ENCODE results near the gene FAM236B.
"Not testable (repeated sequence)": the region's sequence is repeated elsewhere in the genome, so short reads cannot be mapped to it uniquely, and the experiment has no call there.

DNA sequence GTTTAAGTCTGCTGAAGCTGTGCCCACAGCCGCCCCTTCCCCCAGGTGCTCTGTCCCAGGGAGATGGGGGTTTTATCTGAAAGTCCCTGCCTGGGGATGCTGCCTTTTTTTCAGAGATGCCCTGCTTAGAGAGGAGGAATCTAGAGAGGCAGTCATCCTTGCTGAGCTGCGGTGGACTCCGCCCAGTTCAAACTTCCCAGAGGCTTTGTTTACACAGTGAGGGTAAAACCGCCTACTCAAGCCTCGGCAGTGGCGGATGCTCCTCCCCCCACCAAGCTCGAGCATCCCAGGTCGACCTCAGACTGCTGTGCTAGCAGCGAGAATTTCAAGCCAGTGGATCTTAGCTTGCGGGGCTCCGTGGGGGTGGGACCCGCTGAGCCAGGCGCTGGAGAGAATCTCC lies 48.2 kb upstream of the FAM236B start:
- TF ChIP-seq, protein P1, sequence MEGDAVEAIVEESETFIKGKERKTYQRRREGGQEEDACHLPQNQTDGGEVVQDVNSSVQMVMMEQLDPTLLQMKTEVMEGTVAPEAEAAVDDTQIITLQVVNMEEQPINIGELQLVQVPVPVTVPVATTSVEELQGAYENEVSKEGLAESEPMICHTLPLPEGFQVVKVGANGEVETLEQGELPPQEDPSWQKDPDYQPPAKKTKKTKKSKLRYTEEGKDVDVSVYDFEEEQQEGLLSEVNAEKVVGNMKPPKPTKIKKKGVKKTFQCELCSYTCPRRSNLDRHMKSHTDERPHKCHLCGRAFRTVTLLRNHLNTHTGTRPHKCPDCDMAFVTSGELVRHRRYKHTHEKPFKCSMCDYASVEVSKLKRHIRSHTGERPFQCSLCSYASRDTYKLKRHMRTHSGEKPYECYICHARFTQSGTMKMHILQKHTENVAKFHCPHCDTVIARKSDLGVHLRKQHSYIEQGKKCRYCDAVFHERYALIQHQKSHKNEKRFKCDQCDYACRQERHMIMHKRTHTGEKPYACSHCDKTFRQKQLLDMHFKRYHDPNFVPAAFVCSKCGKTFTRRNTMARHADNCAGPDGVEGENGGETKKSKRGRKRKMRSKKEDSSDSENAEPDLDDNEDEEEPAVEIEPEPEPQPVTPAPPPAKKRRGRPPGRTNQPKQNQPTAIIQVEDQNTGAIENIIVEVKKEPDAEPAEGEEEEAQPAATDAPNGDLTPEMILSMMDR (conservative IDR thresholded peaks at IDR 0.05; ENCODE audit: low read depth in 2 of 2): not testable (repeated sequence)
- TF ChIP-seq EZH2 (IDR thresholded peaks at IDR 0.05; ENCODE audit: low read depth, unreplicated experiment); EZH2phosphoT487 (IDR thresholded peaks at IDR 0.05; ENCODE audit: unreplicated experiment); POLR2AphosphoS5 (IDR thresholded peaks at IDR 0.05; ENCODE audit: low read depth); NANOG (IDR thresholded peaks at IDR 0.05; ENCODE audit: borderline replicate concordance); STAT1 (IDR thresholded peaks at IDR 0.05; ENCODE audit: unreplicated experiment); CREB1 (CRISPR knock-in tag; IDR thresholded peaks at IDR 0.05; ENCODE audit: low read depth); JUNB (IDR thresholded peaks at IDR 0.05; ENCODE audit: unreplicated experiment): not testable (repeated sequence)
- TF ChIP-seq, protein P2, sequence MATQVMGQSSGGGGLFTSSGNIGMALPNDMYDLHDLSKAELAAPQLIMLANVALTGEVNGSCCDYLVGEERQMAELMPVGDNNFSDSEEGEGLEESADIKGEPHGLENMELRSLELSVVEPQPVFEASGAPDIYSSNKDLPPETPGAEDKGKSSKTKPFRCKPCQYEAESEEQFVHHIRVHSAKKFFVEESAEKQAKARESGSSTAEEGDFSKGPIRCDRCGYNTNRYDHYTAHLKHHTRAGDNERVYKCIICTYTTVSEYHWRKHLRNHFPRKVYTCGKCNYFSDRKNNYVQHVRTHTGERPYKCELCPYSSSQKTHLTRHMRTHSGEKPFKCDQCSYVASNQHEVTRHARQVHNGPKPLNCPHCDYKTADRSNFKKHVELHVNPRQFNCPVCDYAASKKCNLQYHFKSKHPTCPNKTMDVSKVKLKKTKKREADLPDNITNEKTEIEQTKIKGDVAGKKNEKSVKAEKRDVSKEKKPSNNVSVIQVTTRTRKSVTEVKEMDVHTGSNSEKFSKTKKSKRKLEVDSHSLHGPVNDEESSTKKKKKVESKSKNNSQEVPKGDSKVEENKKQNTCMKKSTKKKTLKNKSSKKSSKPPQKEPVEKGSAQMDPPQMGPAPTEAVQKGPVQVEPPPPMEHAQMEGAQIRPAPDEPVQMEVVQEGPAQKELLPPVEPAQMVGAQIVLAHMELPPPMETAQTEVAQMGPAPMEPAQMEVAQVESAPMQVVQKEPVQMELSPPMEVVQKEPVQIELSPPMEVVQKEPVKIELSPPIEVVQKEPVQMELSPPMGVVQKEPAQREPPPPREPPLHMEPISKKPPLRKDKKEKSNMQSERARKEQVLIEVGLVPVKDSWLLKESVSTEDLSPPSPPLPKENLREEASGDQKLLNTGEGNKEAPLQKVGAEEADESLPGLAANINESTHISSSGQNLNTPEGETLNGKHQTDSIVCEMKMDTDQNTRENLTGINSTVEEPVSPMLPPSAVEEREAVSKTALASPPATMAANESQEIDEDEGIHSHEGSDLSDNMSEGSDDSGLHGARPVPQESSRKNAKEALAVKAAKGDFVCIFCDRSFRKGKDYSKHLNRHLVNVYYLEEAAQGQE (IDR thresholded peaks at IDR 0.05; ENCODE audit: unreplicated experiment): not testable (repeated sequence)
- TF ChIP-seq, protein P3, sequence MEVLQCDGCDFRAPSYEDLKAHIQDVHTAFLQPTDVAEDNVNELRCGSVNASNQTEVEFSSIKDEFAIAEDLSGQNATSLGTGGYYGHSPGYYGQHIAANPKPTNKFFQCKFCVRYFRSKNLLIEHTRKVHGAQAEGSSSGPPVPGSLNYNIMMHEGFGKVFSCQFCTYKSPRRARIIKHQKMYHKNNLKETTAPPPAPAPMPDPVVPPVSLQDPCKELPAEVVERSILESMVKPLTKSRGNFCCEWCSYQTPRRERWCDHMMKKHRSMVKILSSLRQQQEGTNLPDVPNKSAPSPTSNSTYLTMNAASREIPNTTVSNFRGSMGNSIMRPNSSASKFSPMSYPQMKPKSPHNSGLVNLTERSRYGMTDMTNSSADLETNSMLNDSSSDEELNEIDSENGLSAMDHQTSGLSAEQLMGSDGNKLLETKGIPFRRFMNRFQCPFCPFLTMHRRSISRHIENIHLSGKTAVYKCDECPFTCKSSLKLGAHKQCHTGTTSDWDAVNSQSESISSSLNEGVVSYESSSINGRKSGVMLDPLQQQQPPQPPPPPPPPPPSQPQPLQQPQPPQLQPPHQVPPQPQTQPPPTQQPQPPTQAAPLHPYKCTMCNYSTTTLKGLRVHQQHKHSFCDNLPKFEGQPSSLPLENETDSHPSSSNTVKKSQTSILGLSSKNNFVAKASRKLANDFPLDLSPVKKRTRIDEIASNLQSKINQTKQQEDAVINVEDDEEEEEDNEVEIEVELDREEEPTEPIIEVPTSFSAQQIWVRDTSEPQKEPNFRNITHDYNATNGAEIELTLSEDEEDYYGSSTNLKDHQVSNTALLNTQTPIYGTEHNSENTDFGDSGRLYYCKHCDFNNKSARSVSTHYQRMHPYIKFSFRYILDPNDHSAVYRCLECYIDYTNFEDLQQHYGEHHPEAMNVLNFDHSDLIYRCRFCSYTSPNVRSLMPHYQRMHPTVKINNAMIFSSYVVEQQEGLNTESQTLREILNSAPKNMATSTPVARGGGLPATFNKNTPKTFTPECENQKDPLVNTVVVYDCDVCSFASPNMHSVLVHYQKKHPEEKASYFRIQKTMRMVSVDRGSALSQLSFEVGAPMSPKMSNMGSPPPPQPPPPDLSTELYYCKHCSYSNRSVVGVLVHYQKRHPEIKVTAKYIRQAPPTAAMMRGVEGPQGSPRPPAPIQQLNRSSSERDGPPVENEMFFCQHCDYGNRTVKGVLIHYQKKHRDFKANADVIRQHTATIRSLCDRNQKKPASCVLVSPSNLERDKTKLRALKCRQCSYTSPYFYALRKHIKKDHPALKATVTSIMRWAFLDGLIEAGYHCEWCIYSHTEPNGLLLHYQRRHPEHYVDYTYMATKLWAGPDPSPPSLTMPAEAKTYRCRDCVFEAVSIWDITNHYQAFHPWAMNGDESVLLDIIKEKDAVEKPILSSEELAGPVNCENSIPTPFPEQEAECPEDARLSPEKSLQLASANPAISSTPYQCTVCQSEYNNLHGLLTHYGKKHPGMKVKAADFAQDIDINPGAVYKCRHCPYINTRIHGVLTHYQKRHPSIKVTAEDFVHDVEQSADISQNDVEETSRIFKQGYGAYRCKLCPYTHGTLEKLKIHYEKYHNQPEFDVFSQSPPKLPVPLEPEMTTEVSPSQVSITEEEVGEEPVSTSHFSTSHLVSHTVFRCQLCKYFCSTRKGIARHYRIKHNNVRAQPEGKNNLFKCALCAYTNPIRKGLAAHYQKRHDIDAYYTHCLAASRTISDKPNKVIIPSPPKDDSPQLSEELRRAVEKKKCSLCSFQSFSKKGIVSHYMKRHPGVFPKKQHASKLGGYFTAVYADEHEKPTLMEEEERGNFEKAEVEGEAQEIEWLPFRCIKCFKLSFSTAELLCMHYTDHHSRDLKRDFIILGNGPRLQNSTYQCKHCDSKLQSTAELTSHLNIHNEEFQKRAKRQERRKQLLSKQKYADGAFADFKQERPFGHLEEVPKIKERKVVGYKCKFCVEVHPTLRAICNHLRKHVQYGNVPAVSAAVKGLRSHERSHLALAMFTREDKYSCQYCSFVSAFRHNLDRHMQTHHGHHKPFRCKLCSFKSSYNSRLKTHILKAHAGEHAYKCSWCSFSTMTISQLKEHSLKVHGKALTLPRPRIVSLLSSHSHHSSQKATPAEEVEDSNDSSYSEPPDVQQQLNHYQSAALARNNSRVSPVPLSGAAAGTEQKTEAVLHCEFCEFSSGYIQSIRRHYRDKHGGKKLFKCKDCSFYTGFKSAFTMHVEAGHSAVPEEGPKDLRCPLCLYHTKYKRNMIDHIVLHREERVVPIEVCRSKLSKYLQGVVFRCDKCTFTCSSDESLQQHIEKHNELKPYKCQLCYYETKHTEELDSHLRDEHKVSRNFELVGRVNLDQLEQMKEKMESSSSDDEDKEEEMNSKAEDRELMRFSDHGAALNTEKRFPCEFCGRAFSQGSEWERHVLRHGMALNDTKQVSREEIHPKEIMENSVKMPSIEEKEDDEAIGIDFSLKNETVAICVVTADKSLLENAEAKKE (CRISPR knock-in tag; IDR thresholded peaks at IDR 0.05): not testable (repeated sequence)
- TF ChIP-seq, protein P4, sequence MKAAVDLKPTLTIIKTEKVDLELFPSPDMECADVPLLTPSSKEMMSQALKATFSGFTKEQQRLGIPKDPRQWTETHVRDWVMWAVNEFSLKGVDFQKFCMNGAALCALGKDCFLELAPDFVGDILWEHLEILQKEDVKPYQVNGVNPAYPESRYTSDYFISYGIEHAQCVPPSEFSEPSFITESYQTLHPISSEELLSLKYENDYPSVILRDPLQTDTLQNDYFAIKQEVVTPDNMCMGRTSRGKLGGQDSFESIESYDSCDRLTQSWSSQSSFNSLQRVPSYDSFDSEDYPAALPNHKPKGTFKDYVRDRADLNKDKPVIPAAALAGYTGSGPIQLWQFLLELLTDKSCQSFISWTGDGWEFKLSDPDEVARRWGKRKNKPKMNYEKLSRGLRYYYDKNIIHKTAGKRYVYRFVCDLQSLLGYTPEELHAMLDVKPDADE (IDR thresholded peaks at IDR 0.05): not testable (repeated sequence)

All from GM23338 (cell line).